T-helper 1 cell (primary cell): Measurements from ENCODE around the gene XIAP.
"Not testable (repeated sequence)": the region's sequence is repeated elsewhere in the genome, so short reads cannot be mapped to it uniquely, and the experiment has no call there.

Experiments used
- DNase-seq, 5 donors: peaks; one replicate each; pipeline ENCODE4 v3.0.0-alpha.2; 2012 to 2020
- total RNA-seq, 4 donors: gene quantifications; one replicate each; lab custom pipeline; 2026; lab: John Stamatoyannopoulos, UW

XIAP gene
- total RNA-seq: 61.0 to 75.9 (median 70.2) reads per million in 4 donors

DNA sequence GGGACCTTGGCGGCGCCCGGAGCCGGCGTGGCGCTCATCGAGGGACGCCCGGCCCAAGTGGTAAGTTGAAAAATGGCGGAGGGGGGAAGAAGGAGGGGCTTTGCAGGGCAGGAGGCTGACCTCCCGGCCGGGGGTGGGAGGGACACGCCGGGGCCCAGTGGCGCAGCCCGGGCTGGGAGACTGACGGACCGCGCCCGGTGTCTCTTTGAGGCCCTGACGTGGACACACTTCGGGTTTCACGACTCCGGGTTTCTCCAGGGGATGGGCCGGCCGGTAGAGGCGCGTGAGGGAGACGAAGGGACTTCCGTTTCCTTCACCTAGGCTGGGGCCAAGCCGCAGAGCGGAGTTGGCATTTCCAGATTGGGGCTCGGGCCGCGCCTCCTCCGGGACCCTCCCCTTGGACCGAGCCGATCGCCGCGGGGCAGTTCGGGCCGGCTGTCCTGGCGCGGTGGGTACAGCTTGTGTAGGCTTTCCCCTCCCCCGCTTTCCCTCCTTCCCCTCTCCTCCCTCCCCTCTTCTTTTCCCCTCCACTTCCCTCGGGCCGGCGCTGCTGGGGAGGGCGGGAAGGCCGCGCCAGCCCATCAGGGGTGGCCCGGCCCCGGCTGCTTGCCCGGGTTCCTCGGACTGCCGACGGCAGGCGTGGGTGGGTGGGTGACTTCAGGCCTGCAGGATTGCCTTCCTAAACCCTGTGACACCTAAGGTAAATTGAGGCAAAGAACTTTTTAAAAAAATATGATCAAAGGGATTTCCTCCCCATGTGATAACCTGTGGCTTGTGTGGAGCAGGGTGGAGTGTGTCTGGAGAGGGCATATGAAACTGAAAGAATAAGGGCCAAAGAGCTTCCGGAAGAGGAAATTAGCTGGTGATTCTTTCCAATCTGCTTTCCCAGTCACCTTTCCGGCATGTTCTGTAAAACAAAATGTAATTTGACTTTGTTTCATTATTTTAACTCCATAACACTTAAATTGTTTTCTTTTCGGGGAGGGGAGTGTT, at the start of gene XIAP:
TSS of gene XIAP (plus strand) at position 208 of the 993 bp plus-strand sequence. CDS start 25,610 bp downstream, outside the sequence.
- peak; percentile 39 to 79 (median 45) for DNase-seq

DNA sequence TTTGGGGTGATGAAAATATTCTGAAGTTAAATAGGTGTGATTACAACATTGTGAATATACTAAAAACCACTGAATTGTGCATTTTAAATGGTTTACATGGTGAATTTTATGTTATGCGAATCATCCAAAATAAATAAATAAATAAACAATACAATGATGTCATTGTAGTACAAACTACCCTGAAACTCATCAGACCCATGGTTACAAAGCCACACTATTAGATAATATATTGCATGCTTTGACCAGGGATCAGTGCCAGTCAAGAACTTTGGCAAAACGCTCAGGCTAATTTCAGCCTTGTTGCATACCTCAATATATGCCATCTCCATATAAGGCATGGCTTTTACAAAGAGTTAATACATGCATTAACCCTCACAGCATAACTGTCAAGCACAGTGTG, 45.5 kb upstream of the XIAP start:
- no peak for DNase-seq

DNA sequence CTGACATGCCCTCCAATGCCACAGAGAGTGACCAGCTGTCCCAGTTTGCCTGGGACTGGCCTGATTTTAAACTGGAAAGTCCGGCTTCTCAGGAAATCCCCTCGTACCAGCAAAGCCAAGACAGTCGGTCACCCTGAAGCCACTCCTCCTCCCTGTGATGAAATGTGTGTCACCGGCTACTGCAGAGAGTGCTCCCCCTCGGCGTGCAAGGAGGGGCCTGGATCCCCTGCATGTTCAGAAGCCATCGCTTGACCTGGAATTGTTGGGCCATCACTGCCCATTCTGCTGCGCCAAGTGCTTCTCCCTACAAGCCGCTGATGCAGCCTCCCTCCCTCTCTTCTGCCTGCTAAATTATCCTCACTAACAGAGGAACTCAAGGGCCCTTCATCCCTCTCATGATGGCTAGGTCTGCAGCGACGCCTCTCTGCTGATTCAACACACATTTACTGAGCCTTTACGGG, 44.9 kb upstream of the XIAP start:
- not testable (repeated sequence) for DNase-seq

DNA sequence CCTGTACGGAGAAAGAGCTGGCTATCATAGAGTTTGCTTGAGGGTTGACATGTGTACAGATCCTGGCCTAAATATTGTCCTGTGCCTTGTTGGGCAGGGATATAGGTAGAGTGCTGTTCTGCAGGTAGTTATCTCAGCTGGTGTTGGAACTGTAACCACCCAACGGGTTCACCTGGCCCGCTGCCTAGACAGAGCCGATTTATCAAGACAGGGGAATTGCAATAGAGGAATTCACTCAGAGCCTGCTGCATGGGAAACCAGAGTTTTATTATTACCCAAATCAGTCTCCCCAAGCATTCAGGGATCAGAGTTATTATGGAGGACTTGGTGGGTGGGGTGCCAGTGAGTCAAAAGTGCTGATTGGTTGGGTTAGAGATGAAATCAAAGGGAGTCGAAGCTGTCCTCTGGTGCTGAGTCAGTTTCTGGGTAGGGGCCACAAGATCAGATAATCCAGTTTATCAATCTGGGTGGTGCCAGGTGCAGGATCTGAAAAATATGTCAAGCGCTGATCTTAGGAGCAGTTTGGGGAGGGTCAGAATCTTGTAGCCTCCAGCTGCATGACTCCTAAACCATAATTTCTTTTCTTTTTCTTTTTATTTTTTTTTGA, 42.5 kb upstream of the XIAP start:
- no peak for DNase-seq

DNA sequence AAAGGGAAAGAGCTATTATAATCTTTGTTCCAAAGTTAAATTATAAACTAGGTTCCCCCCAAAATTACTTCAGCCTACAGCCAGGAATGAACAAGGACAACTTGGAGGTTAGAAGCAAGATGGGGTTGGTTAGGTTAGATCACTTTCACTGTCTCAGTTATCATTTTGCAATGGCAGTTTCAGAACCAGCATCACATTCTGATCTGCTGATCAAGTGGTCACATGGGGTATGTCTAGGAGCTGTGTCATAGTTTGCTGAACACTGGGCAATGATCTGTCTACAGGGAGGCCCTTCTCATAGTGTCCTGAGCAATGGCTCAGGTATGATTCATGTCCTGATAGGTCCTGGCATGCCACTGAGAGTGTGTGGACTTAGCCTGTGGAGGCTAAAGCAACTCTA, 41.6 kb upstream of the XIAP start:
- no peak for DNase-seq

DNA sequence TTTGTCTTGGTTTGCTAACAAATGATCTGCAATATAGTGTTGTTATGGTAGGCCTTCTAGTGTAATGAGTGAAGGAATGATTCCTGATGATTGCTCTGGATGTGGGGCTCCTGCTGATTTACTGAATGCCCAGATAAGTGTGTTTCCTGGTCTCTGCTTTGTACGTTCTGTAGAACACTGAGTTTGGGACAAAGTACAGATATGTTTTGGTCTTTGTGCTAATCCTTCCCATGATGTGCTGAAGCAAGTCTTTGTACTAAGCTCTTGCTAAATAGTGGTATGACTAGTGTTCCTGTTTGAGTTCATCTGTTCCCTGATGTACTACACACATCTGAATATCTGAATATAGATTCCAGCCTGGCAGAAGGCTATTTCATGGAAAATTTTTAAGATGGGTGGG, 36.9 kb upstream of the XIAP start:
- no peak for DNase-seq

DNA sequence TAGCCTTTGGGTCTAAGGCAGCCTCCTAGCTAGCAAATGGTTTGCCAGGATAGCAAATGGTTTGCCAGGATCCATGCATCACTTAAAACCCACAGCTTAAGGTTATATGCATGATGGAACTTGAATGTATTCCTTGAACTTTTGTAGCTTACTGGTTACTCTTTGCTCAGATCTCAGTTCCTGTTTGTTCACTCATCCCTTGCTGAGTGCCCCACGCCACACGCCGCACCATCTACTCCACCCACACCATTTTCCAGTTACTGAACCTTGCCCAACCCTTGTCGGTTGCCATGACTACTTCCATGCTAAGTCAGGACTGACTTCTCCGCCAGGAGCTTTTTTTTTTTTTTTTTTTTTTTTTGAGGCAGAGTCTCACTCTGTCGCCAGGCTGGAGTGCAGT, 29.5 kb upstream of the XIAP start:
- no peak for DNase-seq

DNA sequence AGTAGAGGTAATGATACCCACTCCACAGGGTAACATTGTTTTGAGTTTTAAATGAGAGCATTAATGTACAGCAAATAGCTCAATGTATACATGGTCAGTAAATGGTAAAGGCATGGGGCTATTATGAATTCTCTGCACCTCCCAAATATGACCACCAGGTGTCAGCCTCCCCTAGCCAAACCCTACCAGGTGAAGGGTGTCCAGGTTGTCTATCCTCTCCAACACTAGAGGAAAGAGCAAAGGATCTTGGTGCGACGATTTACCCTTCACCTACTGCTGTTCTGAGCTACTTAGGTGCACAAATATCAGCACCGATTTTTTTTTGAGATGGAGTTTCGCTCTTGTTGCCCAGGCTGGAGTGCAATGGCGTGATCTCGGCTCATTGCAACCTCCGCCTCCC, 26.5 kb upstream of the XIAP start:
- DNase-seq: peak; percentile 10 to 55 (median 36)

DNA sequence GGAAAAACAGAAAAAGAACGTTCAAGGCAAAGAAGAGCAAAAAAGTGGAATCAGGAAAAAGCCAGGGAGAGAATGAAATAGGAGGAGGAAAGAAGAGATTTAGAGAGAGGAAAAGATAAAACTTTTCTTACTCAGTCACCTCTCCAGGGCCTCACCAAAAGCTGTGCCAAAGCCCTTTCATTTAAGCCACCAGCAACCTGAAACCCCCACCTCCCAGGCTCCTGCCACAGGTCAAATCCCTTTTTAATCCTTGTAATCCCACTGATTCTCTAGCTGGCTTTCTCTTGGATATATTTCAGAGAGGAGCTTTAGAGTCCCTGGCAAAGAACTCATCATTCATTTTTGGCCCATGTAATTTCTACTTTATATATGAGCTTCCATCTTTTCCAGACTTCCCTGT, 25.7 kb upstream of the XIAP start:
- no peak for DNase-seq

DNA sequence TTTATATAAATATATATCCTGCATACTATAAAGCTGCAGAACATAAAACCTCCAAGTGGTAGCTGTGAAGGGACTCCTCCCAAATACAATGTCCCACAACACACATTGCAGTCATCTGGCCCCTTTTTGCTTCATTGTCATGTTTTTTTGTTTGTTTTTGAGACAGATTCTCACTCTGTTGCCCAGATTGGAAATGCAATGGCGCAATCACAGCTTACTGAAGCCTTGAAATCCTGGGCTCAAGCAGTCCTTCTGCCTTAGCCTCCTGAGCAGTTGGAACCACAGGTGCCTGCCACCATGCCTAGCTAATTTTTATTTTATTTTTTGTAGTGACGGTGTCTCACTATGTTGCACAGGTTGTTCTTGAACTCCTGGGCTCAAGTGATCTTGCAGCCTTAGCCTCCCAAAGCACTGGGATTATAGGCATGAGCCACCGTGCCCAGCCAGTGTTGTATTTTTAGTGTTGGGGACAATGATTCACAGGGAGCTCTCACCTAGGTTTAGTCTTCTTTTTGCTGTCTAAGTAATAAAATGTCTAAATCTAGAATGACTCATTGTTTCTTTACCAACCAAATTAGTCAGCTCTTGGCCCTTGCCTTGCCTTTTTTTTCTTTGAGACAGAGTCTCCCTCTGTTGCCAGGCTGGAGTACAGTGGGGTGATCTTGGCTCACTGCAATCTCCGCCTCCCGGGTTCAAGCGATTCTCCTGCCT, 24.0 kb upstream of the XIAP start:
- DNase-seq: peak in 1 of 5 donors; percentile 14

DNA sequence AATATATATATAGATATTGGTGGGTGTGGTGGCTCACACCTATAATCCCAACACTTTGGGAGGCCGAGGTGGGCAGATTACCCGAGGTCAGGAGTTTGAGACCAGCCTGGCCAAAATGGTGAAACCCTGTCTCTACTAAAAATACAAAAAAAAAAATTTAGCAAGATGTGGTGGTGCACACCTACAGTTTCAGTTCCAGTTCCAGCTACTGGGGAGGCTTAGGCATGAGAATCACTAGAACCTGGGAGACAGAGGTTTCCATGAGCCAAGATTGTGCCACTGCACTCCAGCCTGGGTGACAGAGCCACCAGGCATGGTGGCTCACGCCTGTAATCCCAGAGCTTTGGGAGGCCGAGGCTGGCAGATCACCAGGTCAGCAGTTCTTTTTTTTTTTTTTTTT, 14.7 kb upstream of the XIAP start:
- DNase-seq: not testable (repeated sequence)

DNA sequence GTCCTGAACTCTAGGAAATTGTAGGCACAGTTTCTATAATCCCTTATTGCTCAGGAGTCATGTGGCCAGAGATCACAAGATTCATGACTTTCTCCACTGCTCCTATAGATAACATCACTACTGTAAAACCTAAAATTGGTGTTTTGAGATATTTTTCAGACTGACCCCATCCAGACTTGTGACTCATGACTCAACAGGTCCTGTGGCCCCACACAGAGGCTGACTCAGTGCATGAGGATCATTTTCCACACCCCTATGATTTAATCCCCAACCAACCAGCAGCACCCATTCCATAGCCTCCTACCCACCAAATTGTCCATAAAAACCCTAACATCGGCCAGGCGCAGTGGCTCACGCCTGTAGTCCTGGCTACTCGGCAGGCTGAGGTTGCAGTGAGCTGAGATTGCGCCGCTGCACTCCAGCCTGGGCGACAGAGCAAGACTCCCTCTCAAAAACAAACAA, 13.2 kb upstream of the XIAP start:
- no peak for DNase-seq

DNA sequence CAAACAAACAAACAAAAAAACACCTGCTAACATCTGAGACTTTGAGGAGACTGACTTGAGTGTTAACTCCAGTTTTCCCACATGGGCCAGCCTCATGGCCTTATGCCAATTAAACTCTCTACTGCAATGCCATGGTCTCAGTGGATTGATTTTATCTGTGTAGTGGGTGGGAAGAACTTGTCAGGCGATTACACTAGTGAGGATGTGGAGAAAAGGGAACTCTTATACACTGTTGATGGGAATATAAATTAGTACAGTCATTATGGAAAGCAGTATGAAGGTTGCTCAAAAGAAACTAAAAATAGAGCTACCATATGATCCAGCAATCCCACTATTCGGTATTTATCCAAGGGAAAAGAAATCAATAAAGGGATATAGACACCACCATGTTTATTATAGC, 12.8 kb upstream of the XIAP start:
- no peak for DNase-seq

DNA sequence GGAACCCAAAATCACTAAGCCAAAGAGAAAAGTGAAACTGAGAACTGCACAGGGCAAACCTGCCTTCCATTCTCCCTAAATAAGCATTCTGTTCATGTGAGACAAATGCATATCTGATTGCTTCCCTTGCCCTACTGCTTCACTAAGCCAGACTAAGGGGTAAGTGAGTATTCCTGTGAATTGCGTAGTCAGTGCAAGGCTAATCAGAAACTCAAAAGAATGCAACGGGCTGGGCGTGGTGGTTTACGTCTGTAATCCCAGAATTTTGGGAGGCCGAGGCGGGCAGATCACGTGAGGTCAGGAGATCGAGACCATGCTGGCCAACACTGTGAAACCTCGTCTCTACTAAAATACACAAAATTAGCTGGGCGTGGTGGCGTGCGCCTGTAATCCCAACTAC, 10.8 kb upstream of the XIAP start:
- no peak for DNase-seq

DNA sequence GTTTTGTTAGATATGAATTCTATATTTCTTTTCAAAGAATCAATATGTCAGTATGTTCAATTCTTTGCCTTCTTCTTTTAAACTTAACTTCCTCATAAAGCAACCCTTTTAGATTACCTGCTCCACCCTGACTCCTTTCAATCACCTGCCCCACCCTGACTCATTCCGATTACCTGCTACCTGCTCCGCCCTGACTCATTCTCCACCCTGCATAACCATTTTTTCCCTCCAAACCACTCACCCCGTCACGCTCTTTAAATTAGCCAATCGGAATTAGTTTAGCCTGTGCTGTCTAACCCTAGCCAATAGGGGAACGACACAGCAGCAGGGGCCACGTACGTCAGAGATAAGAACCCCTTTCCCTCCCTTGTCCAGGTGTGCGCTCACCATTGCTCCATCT, 9.9 kb upstream of the XIAP start:
- not testable (repeated sequence) for DNase-seq

DNA sequence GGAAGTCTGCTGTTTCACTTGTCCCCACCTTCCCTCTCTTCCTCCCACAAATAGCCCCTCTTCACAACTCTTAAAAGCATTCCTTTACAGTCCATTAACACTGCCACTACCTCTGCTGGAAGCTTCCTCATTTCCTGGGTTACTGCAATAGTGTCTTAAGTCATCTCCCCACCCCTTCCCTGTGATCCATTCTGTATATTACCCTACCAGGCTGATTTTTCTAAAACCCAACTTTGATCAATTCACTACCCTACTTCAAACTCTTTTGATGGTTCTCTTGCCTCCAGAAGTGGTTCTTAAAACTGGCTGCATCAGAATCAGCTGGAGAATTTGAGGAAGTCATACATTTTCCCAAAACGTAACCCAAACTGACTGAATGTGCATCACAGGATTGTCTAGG, 8.8 kb upstream of the XIAP start:
- DNase-seq: no peak

DNA sequence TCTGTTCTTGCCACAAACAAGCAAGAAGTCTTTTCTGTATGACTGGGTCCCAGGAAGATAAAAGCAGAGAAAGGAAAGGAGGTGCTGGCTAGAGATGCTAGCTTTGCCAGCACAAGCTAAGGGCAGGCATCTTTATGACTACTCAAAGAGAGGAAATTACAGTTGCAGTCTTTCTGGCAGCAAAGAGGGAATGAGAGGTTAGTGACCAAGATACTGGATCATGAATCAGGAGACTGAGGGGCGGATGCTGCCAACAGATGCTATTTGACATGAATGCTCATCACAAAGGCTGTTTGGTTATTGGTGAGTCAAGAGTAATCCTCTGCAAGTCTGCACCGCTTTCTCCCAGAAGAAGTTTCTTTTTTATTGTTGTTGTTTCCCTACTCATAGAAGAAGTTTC, 5.5 kb upstream of the XIAP start:
- DNase-seq: peak in 1 of 5 donors; percentile 5

DNA sequence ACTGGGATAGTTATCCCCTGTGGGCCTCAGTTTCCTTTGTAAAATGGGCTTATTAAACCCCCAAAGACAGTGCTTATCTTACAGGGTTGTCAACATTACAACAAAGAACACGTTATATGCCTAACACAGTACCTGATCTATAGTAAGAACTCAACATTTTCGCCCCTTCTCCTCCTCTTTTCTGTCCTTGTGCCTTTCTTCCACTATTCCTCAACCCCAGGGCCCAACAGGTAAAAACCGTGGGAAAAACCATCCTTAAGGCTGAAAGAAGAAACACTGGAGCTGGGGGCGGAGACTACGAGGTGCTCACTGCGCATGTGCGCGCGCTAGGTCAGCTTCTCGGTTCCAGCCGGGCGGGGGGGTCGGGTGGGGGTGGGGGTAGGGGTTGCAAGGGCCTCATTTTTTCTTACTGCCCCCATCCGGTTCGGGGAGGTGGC, 426 bp upstream of the XIAP start:
- peak in 1 of 5 donors; percentile 48 for DNase-seq

DNA sequence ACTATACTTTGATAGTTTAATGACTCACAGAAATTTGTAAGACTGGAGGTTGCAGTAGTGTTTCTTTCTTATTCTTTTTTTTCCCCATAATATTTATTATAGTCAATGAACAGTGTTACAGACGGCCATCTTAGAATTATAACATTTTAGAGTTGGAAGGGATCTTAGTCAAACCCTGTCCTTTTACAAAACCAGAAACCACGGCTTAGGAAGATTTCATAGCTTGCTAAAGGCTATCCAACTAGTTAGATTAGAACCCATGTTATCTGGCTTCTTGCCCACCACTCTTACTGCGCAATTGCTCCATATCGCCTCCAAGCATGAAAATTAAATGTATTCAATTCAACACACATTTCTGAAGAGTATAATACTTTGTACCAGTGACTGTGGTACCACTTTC, 1.1 kb downstream of the XIAP start:
- no peak for DNase-seq

DNA sequence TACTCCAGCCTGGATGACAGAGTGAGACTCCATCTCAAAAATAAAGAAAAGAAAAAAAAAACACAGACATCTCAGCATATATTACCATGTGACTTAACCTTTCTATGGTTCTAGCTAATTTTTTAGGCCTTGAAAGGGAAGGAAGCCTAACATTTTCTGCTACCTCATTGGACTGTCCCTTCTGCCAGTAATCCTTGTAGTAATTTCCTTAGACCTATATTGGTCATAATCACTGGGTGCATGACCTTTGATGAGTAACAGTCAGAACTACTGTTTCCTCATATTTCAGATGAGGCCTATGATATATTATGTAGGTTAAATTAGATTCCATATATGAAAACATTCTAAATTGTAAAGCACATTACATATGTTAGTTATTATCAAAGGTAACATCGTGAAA, 9.6 kb downstream of the XIAP start:
- DNase-seq: no peak

DNA sequence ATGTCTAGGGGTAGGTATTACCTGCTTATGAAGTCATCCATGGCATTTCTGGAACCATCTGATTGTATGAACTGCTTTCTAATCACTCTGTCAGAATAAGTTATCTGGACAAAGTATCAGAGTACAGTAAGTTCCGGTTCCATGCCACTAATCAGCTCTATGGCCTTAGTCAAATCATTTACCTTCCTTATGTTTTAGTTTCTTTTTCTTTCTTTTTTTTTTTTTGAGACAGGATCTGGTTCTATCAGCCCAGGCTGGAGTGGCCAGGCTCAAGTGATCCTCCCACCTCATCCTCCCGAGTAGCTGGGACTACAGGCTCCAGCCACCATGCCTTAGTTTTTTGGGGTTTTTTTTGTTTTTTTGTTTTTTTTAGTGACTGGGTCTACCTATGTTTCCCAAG, 11.5 kb downstream of the XIAP start:
- no peak for DNase-seq

DNA sequence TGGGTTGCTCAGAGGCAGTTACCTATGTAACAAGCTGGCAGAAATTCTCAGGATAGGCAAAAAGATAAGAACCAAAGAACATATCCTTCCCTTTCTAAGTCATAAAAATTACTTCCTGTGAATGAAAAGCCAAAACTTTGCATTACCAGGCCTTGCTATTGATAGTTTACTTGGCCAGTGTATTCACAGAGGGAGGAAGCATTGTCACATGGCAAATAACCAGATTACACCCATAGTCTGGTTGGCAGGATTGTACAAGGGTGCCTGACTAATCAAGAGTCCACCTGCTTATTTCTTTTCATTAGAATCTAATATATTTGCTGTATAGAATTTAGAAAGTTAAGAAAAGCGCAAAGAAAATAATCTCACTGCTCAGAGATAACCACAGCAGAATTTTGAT, 14.1 kb downstream of the XIAP start:
- DNase-seq: no peak

DNA sequence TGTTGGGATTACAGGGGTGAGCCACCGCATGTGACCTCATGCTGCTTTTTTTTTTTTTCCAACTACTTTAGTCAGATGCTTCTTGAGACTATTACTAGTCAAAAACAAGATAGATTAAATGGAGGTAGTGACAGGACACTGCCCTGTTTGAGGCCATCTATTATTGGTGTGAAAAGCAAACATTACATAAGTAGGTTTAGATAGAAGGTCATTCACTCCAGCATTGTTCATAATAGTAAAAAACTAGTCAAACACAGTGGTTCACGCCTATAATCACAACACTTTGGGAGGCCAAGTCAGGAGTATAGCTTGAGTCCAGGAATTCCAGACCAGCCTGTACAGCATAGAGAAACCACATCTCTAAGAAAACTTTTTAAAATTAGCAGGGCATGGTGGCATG, 16.3 kb downstream of the XIAP start:
- no peak for DNase-seq
